Fibroblast of skin of scalp (primary cell): ENCODE data around the gene DPY19L2.
"Not testable (repeated sequence)": the region's sequence is repeated elsewhere in the genome, so short reads cannot be mapped to it uniquely, and the experiment has no call there.

Source experiments
- DNase-seq: peaks from one replicate; pipeline ENCODE4 v3.0.0-alpha.2; 2013

The DPY19L2 gene

DNA sequence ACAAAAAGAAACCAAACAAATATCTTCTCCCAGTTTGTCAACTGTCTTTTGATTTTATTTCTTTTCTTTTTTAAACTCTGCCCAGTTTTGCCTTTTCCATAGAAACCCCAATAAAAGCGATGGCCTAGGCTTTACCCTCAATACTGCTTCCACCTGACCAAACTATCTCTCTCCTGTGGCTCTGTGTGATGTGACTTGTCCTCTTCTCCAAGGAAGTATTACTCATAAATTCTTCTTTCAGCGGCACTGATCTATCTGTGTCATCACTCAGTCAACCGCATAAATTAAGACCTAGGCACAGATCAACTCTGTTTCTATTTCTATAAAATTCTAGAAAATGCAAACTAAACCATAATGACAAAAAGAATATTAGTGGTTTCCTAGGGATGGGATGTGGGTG lies 9.8 kb downstream of the DPY19L2 start:
- DNase-seq = not testable (repeated sequence)

DNA sequence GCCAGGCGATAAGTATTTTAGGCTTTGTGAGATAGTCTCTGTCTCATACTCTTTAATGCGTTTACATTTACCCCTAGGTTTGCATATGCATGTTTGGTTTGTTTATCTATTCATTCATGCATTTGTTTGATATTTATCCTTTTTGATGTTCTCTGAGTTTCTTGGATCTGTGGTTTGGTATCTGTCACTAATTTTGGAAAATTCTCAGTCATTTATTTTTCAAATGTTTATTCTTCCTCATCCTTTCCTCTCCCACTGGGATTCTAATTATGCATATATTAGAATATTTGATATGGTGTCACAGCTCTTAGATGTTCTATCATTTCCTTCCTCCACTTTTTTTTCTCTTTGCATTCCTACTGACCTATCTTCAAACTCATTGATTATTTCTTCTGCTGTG lies 11.9 kb downstream of the DPY19L2 start:
- DNase-seq = not testable (repeated sequence)

DNA sequence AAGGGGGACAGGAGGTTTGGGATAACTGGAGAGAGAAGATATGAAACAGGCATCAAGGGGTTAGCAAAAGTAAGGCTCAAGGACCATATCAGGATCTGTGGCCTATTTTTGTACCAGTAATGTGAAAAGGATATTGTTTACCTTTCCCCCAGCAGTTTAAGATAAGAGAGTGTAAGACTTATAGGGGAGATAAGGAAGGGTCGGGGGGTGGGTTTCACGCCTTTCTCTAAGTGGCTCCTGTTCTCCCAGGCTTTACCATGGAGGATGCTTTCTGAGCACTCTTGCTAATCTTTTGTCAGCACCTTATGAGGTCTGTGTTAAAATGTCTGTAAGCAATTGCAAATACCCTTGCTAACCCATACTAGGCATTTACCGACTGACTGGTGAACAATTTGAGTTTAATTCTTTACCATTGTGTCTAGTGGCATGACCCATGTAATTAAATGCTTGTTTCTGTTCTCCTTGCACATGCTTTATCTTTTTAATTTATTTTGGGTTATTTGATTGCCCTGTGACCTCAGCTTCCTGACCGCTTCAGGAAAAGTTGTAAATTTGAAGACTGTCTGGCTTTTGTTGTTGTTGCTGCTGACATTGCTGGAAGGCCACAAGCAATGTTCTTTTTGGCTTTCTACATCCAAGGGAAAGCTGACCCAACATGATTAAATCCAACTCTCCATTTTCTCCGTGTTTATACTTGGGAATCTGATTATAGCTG lies 12.6 kb downstream of the DPY19L2 start:
- not testable (repeated sequence) for DNase-seq

GRCh38 chr12:63654481-63654880 lies 13.8 kb downstream of the DPY19L2 start:
- not testable (repeated sequence) for DNase-seq

- peak; percentile 92 for DNase-seq
These were observed 18.8 kb downstream of the DPY19L2 start for GRCh38 chr12:63649517-63649916.

- peak; percentile 3 for DNase-seq
These were observed 24.7 kb downstream of the DPY19L2 start for GRCh38 chr12:63643381-63644140.

DNA sequence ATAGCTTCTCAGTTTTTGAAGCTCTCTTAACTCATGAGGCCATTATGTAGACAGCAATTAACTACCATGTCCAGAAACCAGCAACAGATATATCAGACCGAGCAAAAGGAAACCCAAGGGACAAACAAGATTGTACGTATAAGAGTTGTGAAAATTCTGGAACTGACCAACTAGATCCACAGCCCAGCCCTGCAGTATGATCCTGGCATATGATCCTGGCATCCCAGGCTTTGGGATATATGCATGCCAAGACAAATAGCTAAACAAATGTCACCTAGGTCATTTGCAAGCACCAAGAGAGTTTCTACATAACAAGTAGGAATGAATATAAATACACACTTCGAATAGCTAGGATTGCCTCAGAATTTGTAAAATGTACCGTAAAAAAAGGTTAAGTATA lies 44.0 kb downstream of the DPY19L2 start:
- not testable (repeated sequence) for DNase-seq

DNA sequence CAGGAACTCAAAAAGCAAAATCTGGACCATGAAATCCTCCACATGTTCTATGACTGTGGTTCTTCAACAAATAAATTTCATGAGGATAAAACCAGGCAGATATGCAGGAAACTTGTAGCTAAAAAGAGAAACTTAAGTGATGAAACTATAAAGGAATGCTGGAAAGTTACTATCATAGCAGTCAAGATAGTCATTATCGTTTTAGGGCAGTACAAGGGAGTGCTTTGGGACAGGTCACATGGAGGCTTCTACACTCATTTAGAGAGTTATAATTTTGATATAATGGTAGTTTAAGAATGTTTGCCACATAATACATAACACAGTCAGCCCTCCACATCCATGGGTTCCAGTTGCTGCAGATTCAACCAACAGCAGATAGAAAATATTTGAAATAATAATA lies 52.7 kb downstream of the DPY19L2 start:
- not testable (repeated sequence) for DNase-seq

DNA sequence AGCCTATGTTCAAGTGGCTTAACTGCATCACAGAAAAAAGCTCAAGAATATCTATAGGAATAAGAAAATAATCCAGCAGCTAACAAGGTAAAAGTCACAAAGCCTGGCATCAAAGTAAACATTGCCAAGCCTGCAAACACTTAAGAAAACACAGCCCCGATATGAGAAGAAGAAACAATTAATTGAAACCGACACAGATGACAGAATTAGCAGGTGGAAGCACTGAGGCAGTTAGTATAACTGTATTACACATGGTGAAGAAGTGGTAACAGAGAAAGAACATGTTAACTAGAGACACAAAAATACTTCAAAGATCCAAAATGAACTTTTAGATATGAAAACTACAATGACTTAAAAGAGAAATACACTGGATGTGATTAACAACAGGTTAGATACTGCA lies 57.0 kb downstream of the DPY19L2 start:
- DNase-seq = not testable (repeated sequence)

DNA sequence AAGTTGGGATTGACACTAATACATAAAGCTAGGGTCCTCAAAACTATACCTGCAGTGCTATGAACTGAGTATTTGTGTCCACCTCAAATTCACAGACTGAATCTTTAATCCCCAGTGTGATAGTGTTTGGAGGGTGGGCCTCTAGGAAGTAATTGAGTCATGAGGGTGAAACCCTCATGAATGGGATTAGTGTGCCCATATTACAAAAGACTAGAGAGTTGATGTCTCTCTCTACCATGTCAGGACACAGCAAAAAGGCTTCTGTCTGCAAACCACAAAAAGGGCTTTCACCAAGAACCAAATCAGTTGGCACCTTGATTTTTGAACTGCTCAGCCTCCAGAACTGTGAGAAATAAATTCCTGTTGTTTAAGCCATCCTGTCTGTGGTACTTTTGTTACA lies 59.0 kb downstream of the DPY19L2 start:
- not testable (repeated sequence) for DNase-seq

GRCh38 chr12:63604985-63605384 lies 63.3 kb downstream of the DPY19L2 start:
- DNase-seq = not testable (repeated sequence)

- DNase-seq = not testable (repeated sequence)
These were observed 73.5 kb downstream of the DPY19L2 start for GRCh38 chr12:63594828-63595227.

- not testable (repeated sequence) for DNase-seq
These were observed 83.9 kb downstream of the DPY19L2 start for GRCh38 chr12:63584426-63584825.

DNA sequence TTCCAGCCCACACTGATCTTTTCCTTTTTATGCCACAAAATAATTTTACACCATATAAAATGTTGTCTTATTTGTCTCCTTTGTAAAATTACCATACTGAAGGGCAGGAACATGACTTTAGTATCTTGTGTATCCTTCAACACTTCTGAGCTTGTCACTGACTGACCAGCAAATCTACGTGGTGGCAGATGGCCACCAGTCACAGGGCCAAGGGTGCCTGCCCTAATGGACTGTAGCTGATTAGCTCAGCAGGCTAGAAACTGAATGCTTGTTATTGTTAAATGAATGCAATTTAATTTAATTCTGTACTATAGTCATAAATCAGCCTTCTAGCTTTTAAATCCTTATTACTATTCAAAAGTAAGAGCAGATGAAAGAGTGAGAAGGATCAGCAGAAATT lies 85.0 kb downstream of the DPY19L2 start:
- not testable (repeated sequence) for DNase-seq

GRCh38 chr12:63577631-63578030 lies 90.7 kb downstream of the DPY19L2 start:
- DNase-seq = not testable (repeated sequence)

GRCh38 chr12:63572038-63572437 lies 96.3 kb downstream of the DPY19L2 start:
- not testable (repeated sequence) for DNase-seq

- not testable (repeated sequence) for DNase-seq
These were observed 109.8 kb downstream of the DPY19L2 start for GRCh38 chr12:63558445-63558844.

- not testable (repeated sequence) for DNase-seq
These were observed 116.9 kb downstream of the DPY19L2 start for GRCh38 chr12:63551397-63551796.

- not testable (repeated sequence) for DNase-seq
These were observed 119.3 kb downstream of the DPY19L2 start for GRCh38 chr12:63549034-63549433.

DNA sequence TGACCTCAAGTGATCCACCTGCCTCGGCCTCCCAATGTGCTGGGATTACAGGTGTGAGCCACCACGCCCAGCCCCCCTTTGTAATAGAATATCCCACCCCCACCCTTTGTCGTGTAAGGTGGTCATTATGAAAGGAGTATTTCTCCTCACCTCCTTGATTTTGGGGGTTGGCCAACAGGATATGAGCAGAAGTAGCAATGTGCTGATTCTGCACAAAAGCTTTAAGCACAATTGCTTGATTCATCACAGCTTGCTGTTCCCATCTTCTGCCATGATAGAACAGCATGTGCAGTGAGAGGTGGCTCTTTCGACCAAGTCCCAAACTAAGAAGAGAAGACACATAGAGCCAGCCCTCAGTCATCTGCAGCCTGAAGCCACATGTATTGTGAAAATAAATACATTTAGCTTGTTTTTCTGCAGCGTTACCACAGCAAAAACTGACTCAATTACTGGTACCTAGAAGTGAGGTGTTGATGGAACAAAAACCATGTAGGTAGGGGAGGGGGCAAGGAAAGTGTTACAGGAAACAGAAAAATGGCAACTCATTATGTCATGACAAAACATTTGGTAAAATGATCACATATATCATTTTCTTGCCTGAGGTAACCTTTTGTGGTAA lies 122.9 kb downstream of the DPY19L2 start:
- not testable (repeated sequence) for DNase-seq

- DNase-seq = not testable (repeated sequence)
These were observed 129.6 kb downstream of the DPY19L2 start for GRCh38 chr12:63538656-63539055.

DNA sequence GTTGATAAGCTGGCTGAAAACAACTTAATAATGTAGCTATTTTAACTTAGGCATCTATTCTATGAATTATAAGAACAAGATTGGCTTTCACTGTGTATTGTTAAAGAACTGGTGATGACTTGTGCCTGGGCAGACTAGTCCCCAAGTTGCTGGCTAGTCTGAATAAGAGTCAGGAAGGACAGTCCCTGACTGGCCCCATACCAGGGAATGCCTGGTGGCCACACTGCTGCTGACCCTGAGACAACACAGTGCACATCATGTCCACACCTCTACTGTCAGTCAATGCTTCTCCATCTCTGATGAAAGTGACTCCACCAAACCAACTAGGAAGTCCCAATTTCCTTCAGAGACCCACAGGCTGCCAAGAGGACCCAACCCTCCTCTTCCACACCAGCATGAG lies 130.5 kb downstream of the DPY19L2 start:
- not testable (repeated sequence) for DNase-seq

GRCh38 chr12:63529641-63530040 lies 138.7 kb downstream of the DPY19L2 start:
- not testable (repeated sequence) for DNase-seq
